ENCODE results near the gene EIF4G3. TPM values are rescaled to one million over a fixed set of nuclear protein-coding genes. Genes with fewer than 3 reads are reported as not detected.

Gene EIF4G3
- total and polyA plus RNA-seq, 2 of the 8 experiments (the other 6 are each of a cell fraction or from before 2014, with no cell fraction given): 47.5 to 66.6 TPM

DNA sequence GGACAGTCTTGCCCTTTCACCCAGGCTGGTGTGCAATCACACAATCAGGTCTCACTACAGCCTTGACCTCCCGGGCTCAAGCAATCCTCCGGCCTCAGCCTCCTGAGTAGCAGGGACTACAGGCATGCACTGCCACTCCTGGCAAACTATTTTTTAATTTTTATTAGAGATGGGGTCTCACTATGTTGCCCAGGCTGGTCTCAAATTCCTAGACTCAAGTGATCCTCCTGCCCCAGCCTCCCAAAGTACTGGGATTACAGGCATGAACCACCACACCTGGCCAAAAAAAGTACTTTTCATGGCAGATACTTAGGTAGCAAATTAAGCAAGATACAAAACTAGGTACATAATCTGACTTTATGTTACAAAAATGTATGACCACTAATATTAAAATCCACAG, 8.3 kb downstream of the EIF4G3 start:
- Histone ChIP-seq H3K9ac (replicated peaks in 1 of 4; ENCODE audit: extremely low read depth in 1 of 4, low read depth in 3 of 4, low read length in 3 of 4) (no peak overlapping the region), H3K4me3 (ENCODE audit: extremely low read depth in 1 of 4, insufficient read depth in 2 of 4, low read depth in 3 of 4, low read length in 4 of 4) (no peak overlapping the region), H4K5ac (ENCODE audit: insufficient read length, low read depth, low read length) (no peak overlapping the region), H2BK15ac (ENCODE audit: low read length) (no peak overlapping the region), H3K56ac (replicated peaks; ENCODE audit: insufficient read length, low read depth, low read length) (no peak overlapping the region), H4K8ac (ENCODE audit: extremely low read depth, insufficient read depth, low read length) (no peak overlapping the region), H2BK5ac (ENCODE audit: low read depth, low read length) (no peak overlapping the region), H3K23me2 (ENCODE audit: low read depth, low read length) (no peaks in the 10 kb centered on the region), H4K20me1 (replicated peaks in 1 of 2; ENCODE audit: control insufficient read depth in 1 of 2, insufficient read depth in 2 of 2, low read length in 2 of 2) (peaks cover 6 to 10% of the 10 kb centered on the region in 2 experiments), H2BK12ac (ENCODE audit: low read depth, low read length) (no peak overlapping the region), H3K27me3 (replicated peaks in 1 of 4; ENCODE audit: control insufficient read depth in 3 of 4, extremely low read depth in 1 of 4, insufficient read depth in 3 of 4, low read length in 3 of 4) (no peaks in the 10 kb centered on the region), H3K9me3 (ENCODE audit: insufficient read depth in 2 of 2, low read depth in 1 of 2, low read length in 1 of 2) (no peaks in the 10 kb centered on the region), H3K18ac (ENCODE audit: extremely low read depth, low read length) (no peak overlapping the region), H2AK5ac (ENCODE audit: low read depth, low read length) (no peak overlapping the region), H3K4me2 (ENCODE audit: insufficient read depth in 1 of 2, low read depth in 2 of 2, low read length in 2 of 2) (no peak overlapping the region), H2AFZ (ENCODE audit: low read length) (no peak overlapping the region), H3K4ac (replicated peaks; ENCODE audit: insufficient read length, low read depth, low read length) (no peak overlapping the region), H3K27ac (ENCODE audit: low read depth, low read length) (no peak overlapping the region), H3K14ac (ENCODE audit: insufficient read length) (no peak overlapping the region), H3K36me3 (ENCODE audit: control insufficient read depth in 2 of 4, insufficient read depth in 4 of 4, low read length in 3 of 4) (peaks cover 0 to 30% (median 4%) of the 10 kb centered on the region in 4 experiments; a peak in 4 of 8 replicates), H2BK120ac (replicated peaks; ENCODE audit: low read depth, low read length) (no peak overlapping the region), H3K79me1 (ENCODE audit: low read depth, low read length) (peaks cover 2% of the 10 kb centered on the region; the same call in 1 of the 2 replicates), H3K4me1 (replicated peaks in 1 of 4; ENCODE audit: control insufficient read depth in 3 of 4, insufficient read depth in 4 of 4, low read length in 3 of 4) (no peaks in the 10 kb centered on the region), H4K91ac (replicated peaks; ENCODE audit: insufficient read length, low read length) (no peak overlapping the region), H3K79me2 (ENCODE audit: control insufficient read depth in 1 of 2, insufficient read depth in 2 of 2, low read length in 2 of 2) (peaks cover 9 to 95% of the 10 kb centered on the region in 2 experiments), H3K23ac (ENCODE audit: insufficient read length) (no peak overlapping the region), H2BK20ac (ENCODE audit: low read length) (no peak overlapping the region)
- ChIA-PET CTCF (ENCODE audit: partially characterized antibody) (interaction anchor here (1.3 kb wide), 1 partner anchor 49 kb away, joined by 4 read pairs; no protein-coding TSS in a partner anchor), POLR2A (ENCODE audit: partially characterized antibody) (interaction anchor here (0.6 kb wide), 1 partner anchor 314 kb away, joined by 3 read pairs; no protein-coding TSS in a partner anchor)
- no peak for DNase-seq (ENCODE audit: low read depth in 1 of 2, low spot score in 2 of 2)
- no peak for FAIRE-seq
- WGBS, 2 experiments (ENCODE audit: extremely low coverage in 1 of 2, insufficient coverage in 1 of 2, insufficient read length in 1 of 2, insufficient replicate concordance in 2 of 2, low coverage in 1 of 2, low lambda C conversion rate in 2 of 2, missing lambda C conversion rate in 1 of 2): 89% methylated on average over 2 of the region's 2 CpGs; no CpG with 5 or more reads in 1 of the 2 experiments
- TF ChIP-seq CHD1 (IDR thresholded peaks at IDR 0.05; ENCODE audit: low read depth, low read length) (no peak), KDM1A (IDR thresholded peaks at IDR 0.05; ENCODE audit: borderline replicate concordance, low read length) (no peak), RAD21 (IDR thresholded peaks at IDR 0.05 in 1 of 2, conservative IDR thresholded peaks at IDR 0.05 in 1 of 2; ENCODE audit: low read depth in 2 of 2, low read length in 2 of 2) (no peak), SAP30 (IDR thresholded peaks at IDR 0.05; ENCODE audit: insufficient read depth, insufficient replicate concordance, low read length) (no peak), YY1 (IDR thresholded peaks at IDR 0.05; ENCODE audit: low read depth, low read length) (no peak), TAF7 (optimal IDR thresholded peaks at IDR 0.05; ENCODE audit: borderline replicate concordance, low read depth, low read length) (no peak), JUN (IDR thresholded peaks at IDR 0.05; ENCODE audit: low read depth, low read length) (no peak), CEBPB (IDR thresholded peaks at IDR 0.05; ENCODE audit: low read depth, low read length) (no peak), SIX5 (IDR thresholded peaks at IDR 0.05; ENCODE audit: low read depth, low read length) (no peak), MAFK (IDR thresholded peaks at IDR 0.05; ENCODE audit: low read depth, low read length) (no peak), RXRA (IDR thresholded peaks at IDR 0.05; ENCODE audit: insufficient read depth, low read depth, low read length) (no peak), SP4 (IDR thresholded peaks at IDR 0.05; ENCODE audit: low read length) (no peak), POLR2A (IDR thresholded peaks at IDR 0.05; ENCODE audit: control extremely low read depth in 1 of 2, low read depth in 2 of 2, low read length in 2 of 2) (no peak), HDAC6 (IDR thresholded peaks at IDR 0.05; ENCODE audit: low read depth, low read length) (no peak), SP2 (IDR thresholded peaks at IDR 0.05; ENCODE audit: low read length) (no peak)
